Measurements from ENCODE around the gene ZRSR2.
A peak's percentile ranks its signal among the peaks of the same experiment; 100 is the strongest.
"Not testable (repeated sequence)": the region's sequence is repeated elsewhere in the genome, so short reads cannot be mapped to it uniquely, and the experiment has no call there.

ZRSR2 gene

GRCh38 chrX:15758140-15758539 is 32.1 kb upstream of the ZRSR2 start:
- no peak for TF ChIP-seq CTCF (IDR thresholded peaks at IDR 0.05)
- Histone ChIP-seq H3K4me1 (no peaks in the 10 kb centered on the region), H3K4me3 (no peak overlapping the region), H3K9me3 (no peaks in the 10 kb centered on the region), H3K27me3 (no peaks in the 10 kb centered on the region), H3K27ac (no peak overlapping the region), H3K36me3 (no peaks in the 10 kb centered on the region)
- intact Hi-C loops (cut with DNase I; ENCODE audit: low total_unique reads): no loop called here
- DNase-seq: no peak

GRCh38 chrX:15759886-15760285 is 30.4 kb upstream of the ZRSR2 start:
- H3K9me3 ChIP-seq; H3K36me3 ChIP-seq; H3K27ac ChIP-seq; H3K4me3 ChIP-seq; DNase-seq; H3K27me3 ChIP-seq; H3K4me1 ChIP-seq; intact Hi-C loops (cut with DNase I; ENCODE audit: low total_unique reads): not testable (repeated sequence)

GRCh38 chrX:15761564-15762191 is 28.6 kb upstream of the ZRSR2 start:
- DNase-seq: no peak
- Histone ChIP-seq H3K4me1 (no peaks in the 10 kb centered on the region), H3K27me3 (no peaks in the 10 kb centered on the region), H3K27ac (no peak overlapping the region), H3K36me3 (peaks cover 0 to 1% (median under 1%) of the 10 kb centered on the region in 3 donors), H3K9me3 (no peaks in the 10 kb centered on the region), H3K4me3 (no peak overlapping the region)
- TF ChIP-seq CTCF (IDR thresholded peaks at IDR 0.05): peak; percentile 33 to 48
- intact Hi-C loops (cut with DNase I; ENCODE audit: low total_unique reads): no loop called here

- no peak for TF ChIP-seq CTCF (IDR thresholded peaks at IDR 0.05)
- DNase-seq: no peak
- no peak overlapping the region for H3K4me3 ChIP-seq
- intact Hi-C loops (cut with DNase I; ENCODE audit: low total_unique reads): no loop called here
- peaks cover 0 to 10% (median 5%) of the 10 kb centered on the region in 3 donors for H3K36me3 ChIP-seq
- no peaks in the 10 kb centered on the region for H3K9me3 ChIP-seq
- no peaks in the 10 kb centered on the region for H3K27me3 ChIP-seq
- no peaks in the 10 kb centered on the region for H3K4me1 ChIP-seq
- H3K27ac ChIP-seq: no peak overlapping the region
Observed at GRCh38 chrX:15769300-15769954, 20.9 kb upstream of the ZRSR2 start.

- intact Hi-C loops (cut with DNase I; ENCODE audit: low total_unique reads): no loop called here
- Histone ChIP-seq H3K4me1 (no peaks in the 10 kb centered on the region), H3K27ac (no peak overlapping the region), H3K9me3 (no peaks in the 10 kb centered on the region), H3K4me3 (no peak overlapping the region), H3K36me3 (peaks cover 0 to 63% (median 34%) of the 10 kb centered on the region in 3 donors), H3K27me3 (no peaks in the 10 kb centered on the region)
- no peak for DNase-seq
- TF ChIP-seq CTCF (IDR thresholded peaks at IDR 0.05): no peak
Observed at GRCh38 chrX:15781961-15782699, 8.2 kb upstream of the ZRSR2 start.

GRCh38 chrX:15785176-15785750 is 5.0 kb upstream of the ZRSR2 start:
- Histone ChIP-seq H3K4me3 (no peak overlapping the region), H3K27ac (no peak overlapping the region), H3K27me3 (no peaks in the 10 kb centered on the region), H3K4me1 (peaks cover 0 to 6% (median 0%) of the 10 kb centered on the region in 4 donors), H3K9me3 (no peaks in the 10 kb centered on the region), H3K36me3 (peaks cover 0 to 45% (median 29%) of the 10 kb centered on the region in 3 donors)
- intact Hi-C loops (cut with DNase I; ENCODE audit: low total_unique reads): no loop called here
- DNase-seq: no peak
- no peak for TF ChIP-seq CTCF (IDR thresholded peaks at IDR 0.05)
